Germinal center (tissue), 1 donor: Measurements from ENCODE around the gene WDR59.

Experiments
- DNase-seq: peaks from one replicate; pipeline ENCODE4 v3.0.0; 2012; ENCODE audit warnings: mixed read lengths, low spot score

WDR59 gene

DNA sequence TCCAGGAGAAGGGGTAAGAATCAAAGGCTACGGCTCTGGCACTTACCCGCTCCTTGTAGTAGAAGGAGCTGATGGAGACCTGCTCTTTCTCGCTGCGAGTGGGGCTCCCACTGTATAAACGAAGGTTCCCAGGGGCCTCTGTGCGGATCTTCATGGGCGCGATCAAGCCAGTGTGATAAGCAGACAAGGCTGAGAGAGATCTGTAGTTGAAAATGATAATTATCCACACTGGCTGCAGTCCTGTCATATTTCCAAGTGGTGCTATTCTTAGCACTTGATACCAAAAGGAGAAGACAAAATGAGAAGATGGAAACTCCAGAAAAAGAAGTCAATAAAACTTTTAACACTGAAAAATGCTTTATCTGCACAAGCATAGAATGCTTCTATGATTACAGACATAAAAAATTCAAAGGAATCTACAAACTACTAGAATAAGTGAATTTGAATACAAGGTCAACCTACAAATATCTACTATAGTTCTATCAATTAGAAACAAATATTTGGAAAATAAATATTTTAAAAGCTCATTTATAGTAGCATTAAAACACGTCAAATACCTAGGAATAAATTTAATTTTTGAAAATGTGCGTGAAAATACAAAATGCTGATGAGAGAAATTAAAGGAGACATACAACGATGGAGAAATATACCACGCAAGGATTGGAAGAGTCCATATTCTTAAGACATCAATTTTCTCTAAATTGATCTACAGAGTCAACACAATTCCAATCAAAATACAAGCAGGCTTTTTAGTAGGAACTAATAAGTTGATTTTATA lies 80.8 kb downstream of the WDR59 start:
- DNase-seq = no peak

DNA sequence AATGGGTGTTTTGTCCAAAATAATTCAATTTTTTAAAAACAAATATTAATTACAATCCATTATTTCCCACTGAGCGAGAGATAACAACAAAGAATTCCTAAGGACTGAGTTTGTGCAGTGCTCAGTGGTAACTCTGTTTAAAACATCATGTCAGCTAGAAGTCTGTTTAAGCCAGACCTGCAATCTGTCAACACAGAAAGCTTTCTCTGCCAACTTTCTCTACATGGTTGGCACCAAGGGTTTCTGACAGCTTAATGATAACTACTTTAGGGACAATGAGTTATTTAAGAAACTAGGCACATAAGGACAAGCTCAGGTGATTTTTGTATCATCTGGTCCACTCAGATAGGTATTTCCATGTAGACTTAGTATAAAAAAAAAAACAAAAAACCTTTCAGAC lies 81.8 kb downstream of the WDR59 start:
- DNase-seq = no peak

GRCh38 chr16:74902161-74902560 lies 82.8 kb downstream of the WDR59 start:
- no peak for DNase-seq

- no peak for DNase-seq
Measured at GRCh38 chr16:74901606-74902005, 83.3 kb downstream of the WDR59 start.

DNA sequence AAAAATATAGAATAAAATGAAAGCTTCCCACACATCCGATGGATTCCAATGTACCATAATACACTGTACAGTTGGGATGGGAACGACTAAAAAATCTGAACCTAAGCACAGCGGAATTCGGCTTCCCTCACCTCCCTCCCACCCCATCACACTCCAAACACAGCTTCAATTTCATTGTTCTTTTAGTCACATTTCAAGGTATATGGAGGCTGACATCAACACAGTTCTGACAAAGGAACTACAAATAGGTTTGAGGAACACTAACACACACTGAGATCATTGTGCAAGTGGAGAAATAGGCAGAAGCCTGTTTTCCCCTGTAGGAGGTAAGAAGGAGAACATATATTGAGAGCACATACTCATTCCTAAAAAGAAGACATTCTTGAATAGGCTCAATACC lies 85.1 kb downstream of the WDR59 start:
- no peak for DNase-seq

GRCh38 chr16:74898659-74899058 lies 86.3 kb downstream of the WDR59 start:
- DNase-seq = no peak

- no peak for DNase-seq
Measured at GRCh38 chr16:74896389-74897370, 88.2 kb downstream of the WDR59 start.

- DNase-seq = no peak
Measured at GRCh38 chr16:74893541-74893940, 91.4 kb downstream of the WDR59 start.

GRCh38 chr16:74892574-74893461 lies 92.1 kb downstream of the WDR59 start:
- no peak for DNase-seq

GRCh38 chr16:74888888-74889287 lies 96.0 kb downstream of the WDR59 start:
- DNase-seq = no peak

DNA sequence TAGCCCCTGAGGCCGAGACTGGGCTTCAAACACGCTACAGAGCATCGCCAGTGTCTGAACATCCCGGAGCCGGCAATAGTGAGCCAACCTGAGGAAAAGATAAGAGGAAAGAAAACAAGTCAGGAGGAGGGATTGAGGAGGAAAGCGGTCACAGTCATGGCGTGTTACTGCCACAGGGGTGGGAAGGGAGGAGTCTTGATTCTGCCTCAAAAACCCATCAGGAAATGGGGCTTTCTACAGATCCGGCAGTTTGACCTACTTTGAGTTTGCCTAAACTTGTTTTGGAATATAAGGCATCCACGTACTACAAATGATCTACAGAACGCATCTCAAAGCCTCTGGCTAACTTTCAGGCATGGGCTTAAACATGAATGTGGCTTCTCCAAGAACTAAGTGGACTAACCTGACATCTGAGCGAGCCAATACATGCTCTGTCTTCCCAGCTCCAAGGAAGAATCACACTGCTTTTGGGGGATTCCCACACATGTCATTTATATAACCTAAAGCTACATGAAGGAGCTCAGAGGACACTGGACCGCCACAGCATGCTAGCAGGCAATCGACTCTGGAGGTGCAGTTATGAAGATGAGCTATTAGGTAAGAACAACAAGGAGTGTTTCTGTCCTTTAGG lies 96.6 kb downstream of the WDR59 start:
- DNase-seq = no peak

GRCh38 chr16:74887084-74887483 lies 97.8 kb downstream of the WDR59 start:
- no peak for DNase-seq

GRCh38 chr16:74877706-74878105 lies 107.2 kb downstream of the WDR59 start:
- DNase-seq = no peak

GRCh38 chr16:74874912-74875546 lies 109.9 kb downstream of the WDR59 start:
- DNase-seq = no peak

DNA sequence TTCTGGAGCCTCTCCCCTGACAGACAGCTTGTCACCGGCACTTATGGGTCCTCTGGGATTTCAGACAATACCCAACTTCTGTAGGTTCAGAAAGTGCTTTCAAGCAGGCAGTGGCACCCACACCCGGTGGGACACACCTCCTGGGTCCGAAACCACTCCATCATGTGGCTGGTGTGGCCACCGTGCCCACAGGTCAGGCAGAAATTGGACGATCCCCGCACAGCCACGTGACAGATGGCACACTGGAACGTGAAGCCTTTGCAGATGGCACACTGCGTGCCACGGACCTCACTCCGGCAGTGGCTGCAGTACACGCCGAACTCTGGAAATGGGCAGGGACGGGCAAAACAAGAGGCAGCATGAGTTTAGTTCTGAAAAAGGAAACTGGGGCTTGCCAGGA lies 110.8 kb downstream of the WDR59 start:
- no peak for DNase-seq

DNA sequence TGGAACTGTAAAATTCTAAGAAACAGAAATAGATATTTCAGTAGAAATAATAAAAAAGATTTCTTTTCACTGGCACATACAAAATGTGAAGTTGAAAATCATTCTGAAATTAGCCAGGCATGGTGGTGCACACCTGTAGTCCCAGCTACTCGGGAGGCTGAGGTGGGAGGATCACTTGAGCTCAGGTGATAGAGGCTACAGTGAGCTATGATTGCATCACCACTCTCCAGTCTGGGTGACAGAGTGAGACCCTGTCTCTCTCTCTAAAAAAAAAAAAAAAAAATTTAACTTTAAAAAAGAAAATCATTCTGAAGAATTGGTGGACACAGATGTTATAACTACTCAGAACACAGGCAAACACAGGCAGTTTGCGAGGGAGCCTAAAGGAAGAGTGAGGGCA lies 112.6 kb downstream of the WDR59 start:
- no peak for DNase-seq

DNA sequence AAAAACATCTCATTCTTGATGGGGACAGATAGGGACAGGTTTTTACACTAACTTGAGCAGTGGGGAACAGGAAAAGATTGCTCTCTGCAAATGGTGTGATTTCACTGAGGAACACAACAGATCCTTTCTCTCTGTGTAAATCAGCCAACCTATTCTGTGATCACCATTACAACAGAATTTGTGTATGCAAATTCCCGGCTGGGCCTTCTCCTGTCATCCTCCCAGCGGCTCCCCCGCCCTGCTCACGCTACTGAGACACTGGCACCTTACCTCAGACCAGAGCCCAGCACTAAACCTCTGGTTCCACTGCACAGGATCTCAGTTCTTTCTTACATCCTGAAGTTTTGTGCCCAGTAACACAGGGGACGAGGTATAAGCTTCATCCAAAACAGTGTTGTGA lies 113.3 kb downstream of the WDR59 start:
- DNase-seq = no peak

- DNase-seq = no peak
Measured at GRCh38 chr16:74868501-74868900, 116.4 kb downstream of the WDR59 start.

- no peak for DNase-seq
Measured at GRCh38 chr16:74868035-74868434, 116.9 kb downstream of the WDR59 start.

- no peak for DNase-seq
Measured at GRCh38 chr16:74867281-74867849, 117.6 kb downstream of the WDR59 start.
